Stomach (tissue), 4 donors: ENCODE measurements around the gene CCDC183.

Source experiments
- CTCF ChIP-seq, 7 experiments: fragments of 450-650 bp in 4 of 7; fragments of 200-600 bp in 3 of 7; sonication (generic) in 3 of 7; IDR thresholded peaks; one replicate each; pipeline ENCODE4 v1.5.1; 2016 to 2019; ENCODE audit warnings: antibody characterized with exemption in 7 of 7, control low read depth in 2 of 7, mild to moderate bottlenecking in 1 of 7
- EP300 ChIP-seq: sonication (generic); formaldehyde crosslinking; IDR thresholded peaks from one replicate; pipeline ENCODE4 v1.6.1; 2017; ENCODE audit warnings: antibody characterized with exemption
- POLR2A ChIP-seq, 4 donors: fragments of 450-650 bp; IDR thresholded peaks; one replicate each; pipeline ENCODE4 v1.6.1; 2016; ENCODE audit warnings: antibody characterized with exemption in 4 of 4, control low read depth in 2 of 4, mild to moderate bottlenecking in 1 of 4, moderate library complexity in 1 of 4

GRCh38 chr9:136852664-136853595 lies 56.8 kb downstream of the CCDC183 start:
- TF ChIP-seq CTCF (IDR thresholded peaks at IDR 0.05) = no peak
- TF ChIP-seq POLR2A (IDR thresholded peaks at IDR 0.05) = no peak
- no peak for TF ChIP-seq EP300
